ENCODE data around the gene CTNNBL1.

- TF ChIP-seq CTCF (IDR thresholded peaks at IDR 0.05; ENCODE audit: poor library complexity) (no peak), EZH2 (IDR thresholded peaks at IDR 0.05; ENCODE audit: borderline replicate concordance) (no peak), EZH2phosphoT487 (IDR thresholded peaks at IDR 0.05; ENCODE audit: low read depth, severe bottlenecking, unreplicated experiment) (no peak)
Observed at GRCh38 chr20:37681384-37682112, 12.3 kb upstream of the CTNNBL1 start.

All from hepatocyte (in vitro differentiated cells).